Measurements from ENCODE around the gene TXNRD2.

Gene TXNRD2

DNA sequence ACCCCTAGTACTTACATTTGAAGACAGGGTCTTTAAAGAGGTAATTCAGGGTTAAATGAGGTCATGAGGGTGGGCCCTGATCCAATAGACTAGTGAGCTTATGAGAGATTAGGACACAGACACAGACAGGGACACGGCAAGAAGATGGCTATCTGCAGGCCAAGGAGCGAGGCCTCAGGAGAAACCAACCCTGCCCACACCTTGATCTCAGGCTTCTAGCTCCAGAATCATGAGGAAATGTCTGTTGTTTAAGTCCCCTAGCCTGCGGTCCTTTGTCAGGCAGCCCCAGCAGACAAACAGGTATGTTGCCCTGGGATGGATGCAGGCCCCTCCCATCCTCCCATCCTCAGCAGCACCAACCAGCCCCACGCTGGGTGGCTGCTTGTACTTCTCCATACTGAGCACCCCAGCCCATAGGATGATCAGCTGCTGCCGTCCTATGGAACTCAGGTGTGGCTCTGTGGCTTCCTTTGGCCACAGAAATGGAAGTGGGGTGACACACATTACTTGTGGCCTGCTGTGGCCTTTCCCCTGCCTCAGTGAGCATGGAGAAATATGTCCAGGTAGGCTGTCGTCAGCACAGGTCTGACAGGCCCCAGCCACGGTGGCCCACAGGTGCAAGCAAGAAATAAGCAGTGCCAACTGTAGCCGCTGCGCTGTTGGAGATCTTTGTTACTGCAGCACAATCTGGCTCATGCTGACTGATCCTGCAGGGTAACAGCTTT lies 94.8 kb downstream of the TXNRD2 start:
- TF ChIP-seq, protein P1, sequence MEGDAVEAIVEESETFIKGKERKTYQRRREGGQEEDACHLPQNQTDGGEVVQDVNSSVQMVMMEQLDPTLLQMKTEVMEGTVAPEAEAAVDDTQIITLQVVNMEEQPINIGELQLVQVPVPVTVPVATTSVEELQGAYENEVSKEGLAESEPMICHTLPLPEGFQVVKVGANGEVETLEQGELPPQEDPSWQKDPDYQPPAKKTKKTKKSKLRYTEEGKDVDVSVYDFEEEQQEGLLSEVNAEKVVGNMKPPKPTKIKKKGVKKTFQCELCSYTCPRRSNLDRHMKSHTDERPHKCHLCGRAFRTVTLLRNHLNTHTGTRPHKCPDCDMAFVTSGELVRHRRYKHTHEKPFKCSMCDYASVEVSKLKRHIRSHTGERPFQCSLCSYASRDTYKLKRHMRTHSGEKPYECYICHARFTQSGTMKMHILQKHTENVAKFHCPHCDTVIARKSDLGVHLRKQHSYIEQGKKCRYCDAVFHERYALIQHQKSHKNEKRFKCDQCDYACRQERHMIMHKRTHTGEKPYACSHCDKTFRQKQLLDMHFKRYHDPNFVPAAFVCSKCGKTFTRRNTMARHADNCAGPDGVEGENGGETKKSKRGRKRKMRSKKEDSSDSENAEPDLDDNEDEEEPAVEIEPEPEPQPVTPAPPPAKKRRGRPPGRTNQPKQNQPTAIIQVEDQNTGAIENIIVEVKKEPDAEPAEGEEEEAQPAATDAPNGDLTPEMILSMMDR (conservative IDR thresholded peaks at IDR 0.05; ENCODE audit: control insufficient read depth, insufficient read depth, low read depth, low read length): no peak
- no peak for DNase-seq (ENCODE audit: low read depth)
- no peak overlapping the region for H3K4me3 ChIP-seq (ENCODE audit: control insufficient read depth, low read depth, low read length)

DNA sequence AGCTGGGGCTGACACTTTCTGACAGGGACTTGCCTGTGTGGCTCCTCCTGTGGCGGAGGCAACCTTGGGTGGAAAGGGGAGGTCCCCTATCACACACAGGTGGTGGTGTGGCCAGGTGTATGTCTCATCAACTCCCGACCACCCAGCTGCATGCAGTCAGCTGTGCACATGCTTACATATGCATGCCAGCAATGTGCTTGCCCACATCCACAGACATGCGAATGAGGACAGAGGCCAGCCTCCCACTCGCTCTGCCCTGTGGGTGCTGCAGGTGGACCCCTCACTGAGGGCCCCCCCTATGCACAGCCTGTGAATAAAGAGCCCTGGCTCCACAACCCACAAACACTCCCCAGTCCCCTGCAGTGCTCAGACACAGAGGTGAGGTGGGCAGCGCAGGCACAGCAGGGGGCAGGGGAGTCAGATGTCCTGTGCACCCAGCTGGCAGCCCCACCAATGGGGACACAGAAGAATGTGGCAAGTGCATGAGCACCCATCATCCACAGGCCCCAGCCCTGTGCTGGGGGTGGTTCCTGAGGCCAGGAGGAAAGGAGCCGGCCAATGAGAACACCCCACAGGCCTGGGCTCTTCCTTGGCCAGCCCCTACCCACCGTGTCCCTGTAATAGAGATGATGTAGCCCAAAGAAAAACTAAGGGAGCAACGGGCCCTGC lies 96.4 kb downstream of the TXNRD2 start:
- TF ChIP-seq, protein P1 (conservative IDR thresholded peaks at IDR 0.05; ENCODE audit: control insufficient read depth, insufficient read depth, low read depth, low read length): no peak
- no peak overlapping the region for H3K4me3 ChIP-seq (ENCODE audit: control insufficient read depth, low read depth, low read length)
- no peak for DNase-seq (ENCODE audit: low read depth)

DNA sequence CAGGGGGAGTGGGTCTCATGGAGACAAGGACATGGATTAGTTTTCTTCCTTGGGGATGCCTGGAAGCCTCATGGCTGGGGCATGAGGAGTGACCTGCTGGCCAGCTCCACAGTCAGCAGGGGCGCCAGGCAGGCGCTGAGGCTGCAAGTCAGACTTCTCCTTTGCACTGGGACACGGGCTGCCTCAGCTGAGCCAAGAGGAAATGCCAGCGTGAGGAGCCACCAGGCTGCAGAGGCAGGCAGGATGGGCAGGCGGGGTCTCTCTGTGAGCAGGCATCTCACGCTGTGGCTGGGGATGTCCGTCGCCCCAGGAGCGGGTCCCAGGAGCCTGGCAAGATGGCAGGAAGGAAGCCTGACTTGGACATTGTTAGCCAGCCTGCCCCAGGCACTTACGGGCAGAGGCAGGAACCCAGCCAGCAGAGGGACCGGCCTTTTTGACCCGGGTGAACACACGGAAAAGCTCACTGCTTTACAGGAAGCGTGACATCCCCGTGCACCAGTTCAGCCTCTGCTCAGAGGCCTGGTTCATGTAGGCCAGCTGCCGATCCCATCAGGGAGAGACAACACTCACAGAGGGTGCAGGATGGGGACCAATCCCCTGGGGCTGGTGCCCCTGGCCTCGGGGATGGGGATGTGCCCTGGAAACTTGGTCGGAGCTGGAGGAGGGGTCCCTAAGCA lies 97.1 kb downstream of the TXNRD2 start:
- H3K4me3 ChIP-seq (ENCODE audit: control insufficient read depth, low read depth, low read length): no peak overlapping the region
- DNase-seq (ENCODE audit: low read depth): no peak
- TF ChIP-seq, protein P1 (conservative IDR thresholded peaks at IDR 0.05; ENCODE audit: control insufficient read depth, insufficient read depth, low read depth, low read length): no peak

DNA sequence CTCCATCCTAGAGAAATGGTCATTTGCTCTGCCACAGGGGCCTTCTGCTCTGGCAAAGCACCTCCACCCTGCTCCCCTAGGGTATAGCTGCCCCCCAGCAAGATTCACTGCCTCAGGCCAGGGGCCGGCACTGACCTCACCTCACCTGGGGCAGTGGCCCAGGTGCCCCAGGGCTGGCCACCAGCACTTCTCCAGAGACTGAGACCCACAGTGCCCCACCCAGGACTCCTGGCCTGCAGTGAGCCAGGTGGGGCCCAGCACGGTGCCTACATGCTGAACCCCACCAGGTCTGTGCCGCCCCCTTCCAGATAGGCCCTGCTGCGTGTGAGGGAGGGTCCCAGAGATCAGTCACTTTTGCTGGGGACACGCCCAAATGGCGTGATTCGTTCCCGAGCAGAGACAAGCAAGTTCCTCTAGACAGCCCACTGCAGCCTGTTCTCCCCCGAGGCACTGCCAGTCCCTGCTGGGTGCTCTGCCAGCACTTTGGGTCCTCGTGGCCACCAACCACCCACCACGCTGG lies 97.7 kb downstream of the TXNRD2 start:
- TF ChIP-seq, protein P1 (conservative IDR thresholded peaks at IDR 0.05; ENCODE audit: control insufficient read depth, insufficient read depth, low read depth, low read length): no peak
- H3K4me3 ChIP-seq (ENCODE audit: control insufficient read depth, low read depth, low read length): no peak overlapping the region
- DNase-seq (ENCODE audit: low read depth): no peak

GRCh38 chr22:19843107-19843856 lies 98.3 kb downstream of the TXNRD2 start:
- TF ChIP-seq, protein P1 (conservative IDR thresholded peaks at IDR 0.05; ENCODE audit: control insufficient read depth, insufficient read depth, low read depth, low read length): no peak
- H3K4me3 ChIP-seq (ENCODE audit: control insufficient read depth, low read depth, low read length): no peak overlapping the region
- no peak for DNase-seq (ENCODE audit: low read depth)
